OCI-LY1 (cell line): ENCODE measurements around the gene DDR1.

Source experiments
- H2AFZ ChIP-seq: fragments of 200-600 bp; sonication (generic), shearing (Covaris generic); 2 replicates; pipeline ENCODE4 v1.6.0; 2014; ENCODE audit warnings: antibody characterized with exemption, mild to moderate bottlenecking, low read length
- H3F3A ChIP-seq: fragments of 200-600 bp; sonication (generic), shearing (Covaris generic); 2 replicates; pipeline ENCODE4 v1.6.0; 2014; ENCODE audit warnings: mild to moderate bottlenecking, antibody characterized with exemption, low read length, moderate library complexity; ENCODE audit not compliant: insufficient read depth
- H3K27ac ChIP-seq: fragments of 200-600 bp; sonication (generic); 2 replicates; pipeline ENCODE4 v1.5.1; 2014; ENCODE audit warnings: low read length, mixed run types, mild to moderate bottlenecking, low read depth; ENCODE audit not compliant: poor library complexity, severe bottlenecking
- H3K27me3 ChIP-seq: fragments of 200-600 bp; sonication (generic); 2 replicates; pipeline ENCODE4 v1.6.0; 2014; ENCODE audit warnings: antibody characterized with exemption, mild to moderate bottlenecking, low read length, moderate library complexity; ENCODE audit not compliant: insufficient read depth
- H3K36me3 ChIP-seq: fragments of 200-600 bp; sonication (generic); 2 replicates; pipeline ENCODE4 v1.6.1; 2014; ENCODE audit warnings: mild to moderate bottlenecking, antibody characterized with exemption, low read length, moderate library complexity, mixed read lengths; ENCODE audit not compliant: insufficient read depth
- H3K4me1 ChIP-seq: fragments of 200-600 bp; sonication (generic); 2 replicates; pipeline ENCODE4 v1.5.1; 2014; ENCODE audit warnings: mild to moderate bottlenecking, low read length, moderate library complexity; ENCODE audit not compliant: insufficient read depth, severe bottlenecking
- H3K4me2 ChIP-seq: fragments of 200-600 bp; sonication (generic), shearing (Covaris generic); 2 replicates; pipeline ENCODE4 v1.6.1; 2014; ENCODE audit warnings: low read length
- H3K4me3 ChIP-seq: fragments of 200-600 bp; sonication (generic); 2 replicates; pipeline ENCODE4 v1.5.1; 2014; ENCODE audit warnings: low read length, low read depth, mild to moderate bottlenecking, mixed read lengths; ENCODE audit not compliant: poor library complexity, severe bottlenecking
- H3K79me2 ChIP-seq: fragments of 200-600 bp; shearing (Covaris generic); 2 replicates; pipeline ENCODE4 v1.6.1; 2016; ENCODE audit warnings: mixed run types, low read length, mixed read lengths; ENCODE audit not compliant: insufficient read depth
- H3K9ac ChIP-seq: fragments of 200-600 bp; sonication (generic), shearing (Covaris generic); 2 replicates; pipeline ENCODE4 v1.6.1; 2014; ENCODE audit warnings: mild to moderate bottlenecking, low read length, mixed read lengths
- H3K9me2 ChIP-seq: fragments of 200-600 bp; sonication (generic), shearing (Covaris generic); 2 replicates; pipeline ENCODE4 v1.6.1; 2014; ENCODE audit warnings: low read depth, mild to moderate bottlenecking, low read length, mixed read lengths
- H3K9me3 ChIP-seq: fragments of 200-600 bp; shearing (Covaris generic); 2 replicates; pipeline ENCODE4 v1.6.1; 2014; ENCODE audit warnings: low read length, mixed read lengths
- H4K20me1 ChIP-seq: fragments of 200-600 bp; sonication (generic), shearing (Covaris generic); 2 replicates; pipeline ENCODE4 v1.6.0; 2016; ENCODE audit warnings: mild to moderate bottlenecking, low read length; ENCODE audit not compliant: insufficient read depth
- EZH2 ChIP-seq: fragments of 200-600 bp; sonication (generic), shearing (Covaris generic); IDR thresholded peaks from 2 replicates; pipeline ENCODE4 v1.8.0; 2017; ENCODE audit warnings: borderline replicate concordance, mixed run types, mild to moderate bottlenecking, antibody characterized with exemption, low read length, moderate library complexity, mixed read lengths
- TF ChIP-seq, protein P1 (sequence below): fragments of 200-600 bp; sonication (generic), shearing (Covaris generic); IDR thresholded peaks from 2 replicates; pipeline ENCODE4 v1.5.1; 2017; ENCODE audit warnings: mild to moderate bottlenecking, antibody characterized with exemption, low read length, moderate library complexity, mixed read lengths

Gene DDR1

DNA sequence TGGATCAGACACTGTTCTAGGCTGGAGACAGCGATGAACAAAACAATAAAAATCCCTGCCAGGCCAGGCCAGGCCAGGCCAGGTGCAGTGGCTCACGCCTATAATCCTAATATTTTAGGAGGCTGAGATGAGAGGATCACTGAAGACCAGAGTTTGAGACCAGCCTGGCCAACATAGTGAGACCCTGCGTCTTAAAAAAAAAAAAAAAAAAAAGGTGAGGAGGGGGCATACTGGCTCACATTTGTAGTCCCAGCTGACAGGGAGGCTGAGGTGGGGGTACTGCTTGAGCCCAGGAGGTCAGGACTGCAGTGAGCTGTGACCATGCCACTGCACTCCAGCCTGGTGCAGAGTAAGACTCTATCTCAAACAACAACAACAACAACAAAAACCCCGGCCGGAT, 61.0 kb downstream of the DDR1 start:
- no peaks in the 10 kb centered on the region for H3K4me1 ChIP-seq
- no peak overlapping the region for H3K4me3 ChIP-seq
- no peak overlapping the region for H3K4me2 ChIP-seq
- TF ChIP-seq EZH2: no peak
- H3F3A ChIP-seq: no peaks in the 10 kb centered on the region
- no peaks in the 10 kb centered on the region for H3K9me2 ChIP-seq
- no peaks in the 10 kb centered on the region for H3K36me3 ChIP-seq
- no peaks in the 10 kb centered on the region for H3K79me2 ChIP-seq
- H3K9ac ChIP-seq: no peak overlapping the region
- H4K20me1 ChIP-seq: no peaks in the 10 kb centered on the region
- H2AFZ ChIP-seq: no peak overlapping the region
- H3K27ac ChIP-seq: no peak overlapping the region
- no peaks in the 10 kb centered on the region for H3K9me3 ChIP-seq
- H3K27me3 ChIP-seq: 0 out of 2 replicates have a peak, but pooled peaks cover 5% of the 10 kb centered on the region

DNA sequence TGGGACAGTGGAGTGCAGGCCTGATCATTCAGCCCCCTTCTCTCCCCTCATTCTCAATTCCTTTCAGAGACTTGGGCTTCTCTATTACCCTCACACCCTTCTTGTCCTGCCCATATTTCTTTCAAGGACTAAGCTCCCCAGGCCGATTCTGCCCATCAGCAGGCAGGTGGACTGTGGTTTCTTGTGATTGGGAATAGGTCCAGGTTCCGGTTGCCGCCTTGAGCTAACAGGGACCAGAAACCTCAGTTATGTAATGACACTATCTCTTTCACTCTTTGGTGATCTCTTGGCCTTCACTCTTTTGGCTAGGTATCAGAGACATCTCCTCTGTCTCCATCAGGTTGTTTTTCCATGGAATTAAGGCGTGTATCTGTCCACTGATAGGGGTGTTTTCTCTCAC, 62.9 kb downstream of the DDR1 start:
- no peaks in the 10 kb centered on the region for H3K36me3 ChIP-seq
- H3K9me2 ChIP-seq: no peaks in the 10 kb centered on the region
- H3K9me3 ChIP-seq: no peaks in the 10 kb centered on the region
- no peak overlapping the region for H3K4me2 ChIP-seq
- no peaks in the 10 kb centered on the region for H3K79me2 ChIP-seq
- no peaks in the 10 kb centered on the region for H3K4me1 ChIP-seq
- H3K27ac ChIP-seq: no peak overlapping the region
- no peak overlapping the region for H2AFZ ChIP-seq
- H3K4me3 ChIP-seq: no peak overlapping the region
- peaks cover 9% of the 10 kb centered on the region; the same call in 1 of the 2 replicates for H3K27me3 ChIP-seq
- TF ChIP-seq, protein P1, sequence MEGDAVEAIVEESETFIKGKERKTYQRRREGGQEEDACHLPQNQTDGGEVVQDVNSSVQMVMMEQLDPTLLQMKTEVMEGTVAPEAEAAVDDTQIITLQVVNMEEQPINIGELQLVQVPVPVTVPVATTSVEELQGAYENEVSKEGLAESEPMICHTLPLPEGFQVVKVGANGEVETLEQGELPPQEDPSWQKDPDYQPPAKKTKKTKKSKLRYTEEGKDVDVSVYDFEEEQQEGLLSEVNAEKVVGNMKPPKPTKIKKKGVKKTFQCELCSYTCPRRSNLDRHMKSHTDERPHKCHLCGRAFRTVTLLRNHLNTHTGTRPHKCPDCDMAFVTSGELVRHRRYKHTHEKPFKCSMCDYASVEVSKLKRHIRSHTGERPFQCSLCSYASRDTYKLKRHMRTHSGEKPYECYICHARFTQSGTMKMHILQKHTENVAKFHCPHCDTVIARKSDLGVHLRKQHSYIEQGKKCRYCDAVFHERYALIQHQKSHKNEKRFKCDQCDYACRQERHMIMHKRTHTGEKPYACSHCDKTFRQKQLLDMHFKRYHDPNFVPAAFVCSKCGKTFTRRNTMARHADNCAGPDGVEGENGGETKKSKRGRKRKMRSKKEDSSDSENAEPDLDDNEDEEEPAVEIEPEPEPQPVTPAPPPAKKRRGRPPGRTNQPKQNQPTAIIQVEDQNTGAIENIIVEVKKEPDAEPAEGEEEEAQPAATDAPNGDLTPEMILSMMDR: no peak
- no peak for TF ChIP-seq EZH2
- no peaks in the 10 kb centered on the region for H3F3A ChIP-seq
- no peak overlapping the region for H3K9ac ChIP-seq
- no peaks in the 10 kb centered on the region for H4K20me1 ChIP-seq

DNA sequence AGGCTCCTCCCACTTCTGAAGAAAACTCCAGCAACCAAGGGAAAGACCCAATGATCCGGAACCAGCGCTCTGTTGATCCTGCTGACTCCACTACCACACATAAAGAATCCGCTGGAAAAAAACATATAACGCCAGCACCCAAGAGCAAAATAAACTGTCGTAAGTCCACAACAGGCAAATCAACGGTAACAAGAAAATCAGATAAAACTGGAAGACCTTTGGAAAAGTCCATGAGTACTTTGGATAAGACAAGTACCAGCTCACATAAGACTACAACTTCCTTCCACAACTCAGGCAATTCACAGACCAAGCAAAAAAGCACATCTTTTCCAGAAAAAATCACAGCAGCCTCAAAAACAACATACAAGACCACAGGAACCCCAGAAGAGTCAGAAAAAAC, 64.5 kb downstream of the DDR1 start:
- H3K4me1 ChIP-seq: no peaks in the 10 kb centered on the region
- H3K36me3 ChIP-seq: no peaks in the 10 kb centered on the region
- peaks cover 4% of the 10 kb centered on the region; the same call in 1 of the 2 replicates for H3K27me3 ChIP-seq
- H3K27ac ChIP-seq: no peak overlapping the region
- H2AFZ ChIP-seq: no peak overlapping the region
- H4K20me1 ChIP-seq: no peaks in the 10 kb centered on the region
- TF ChIP-seq EZH2: no peak
- TF ChIP-seq, protein P1: no peak
- H3K9me2 ChIP-seq: no peaks in the 10 kb centered on the region
- no peaks in the 10 kb centered on the region for H3F3A ChIP-seq
- H3K4me2 ChIP-seq: no peak overlapping the region
- no peak overlapping the region for H3K4me3 ChIP-seq
- H3K79me2 ChIP-seq: no peaks in the 10 kb centered on the region
- no peaks in the 10 kb centered on the region for H3K9me3 ChIP-seq
- H3K9ac ChIP-seq: no peak overlapping the region
